A549 (cell line): ENCODE data around the gene GRIP2. TPM values are rescaled to one million over a fixed set of nuclear protein-coding genes. Genes with fewer than 3 reads are reported as not detected.

Experiments used
- ATAC-seq, 2 experiments: fragments of 200-7000 bp in 1 of 2; fragments of >200 bp in 1 of 2; cut with Nextera tagmentation in 1 of 2; cut with Tn5 transposase in 1 of 2; 3 replicates each; pipeline versions ENCODE4 v1.8.0 to v1.9.1; 2018 to 2020; ENCODE audit warnings: mild to moderate bottlenecking in 1 of 2, moderate library complexity in 1 of 2
- CTCF ChIA-PET: fragments of 300-600 bp; sonication (Branson Sonifier 250); formaldehyde crosslinking; extraction: SDS; loops from one replicate; lab custom pipeline; 2021; ENCODE audit warnings: antibody characterized with exemption, inconsistent platforms; lab: Yijun Ruan, JAX
- POLR2A ChIA-PET: fragments of 350-600 bp; formaldehyde crosslinking; extraction: SDS; loops from one replicate; lab custom pipeline; 2021; ENCODE audit warnings: antibody characterized with exemption, inconsistent platforms; lab: Yijun Ruan, JAX
- DNase-seq, 2 experiments: peaks; one replicate each; pipeline versions ENCODE4 v3.0.0 to v3.0.0-alpha.2; 2011 to 2016; ENCODE audit warnings: low read depth in 1 of 2, low spot score in 1 of 2
- FAIRE-seq: peaks from 2 replicates; lab custom pipeline; 2011; peaks lifted over from hg19 to GRCh38; lab: Jason Lieb, UNC
- H3K27ac ChIP-seq, 2 experiments: fragments of >200 bp; sonication (Bioruptor Twin); formaldehyde crosslinking; 3 replicates each; pipeline ENCODE4 v1.5.1; 2016 to 2017
- H3K4me1 ChIP-seq: fragments of >200 bp; sonication (Bioruptor Twin); formaldehyde crosslinking; 3 replicates; pipeline ENCODE4 v1.6.1; 2016
- H3K4me2 ChIP-seq: fragments of >200 bp; sonication (Bioruptor Twin); formaldehyde crosslinking; 3 replicates; pipeline ENCODE4 v1.6.1; 2016
- H3K4me3 ChIP-seq: fragments of >200 bp; sonication (Bioruptor Twin); formaldehyde crosslinking; 3 replicates; pipeline ENCODE4 v1.5.1; 2016
- H3K9me3 ChIP-seq: fragments of >200 bp; sonication (Bioruptor Twin); formaldehyde crosslinking; 3 replicates; pipeline ENCODE4 v1.6.1; 2016
- ATOH8 ChIP-seq: fragments of 250-450 bp; sonication (Bioruptor Pico); IDR thresholded peaks from 2 replicates; pipeline ENCODE4 v1.5.0; 2020; ENCODE audit warnings: low read depth, mild to moderate bottlenecking, moderate library complexity
- BCL3 ChIP-seq: fragments of >200 bp; sonication (Bioruptor Twin); formaldehyde crosslinking; IDR thresholded peaks from 3 replicates; pipeline ENCODE4 v1.6.1; 2016
- BHLHE40 ChIP-seq: IDR thresholded peaks from 2 replicates; pipeline ENCODE4 v1.6.1; 2012; ENCODE audit warnings: low read depth, low read length, inconsistent platforms
- CBX8 ChIP-seq: fragments of 200-600 bp; sonication (generic); IDR thresholded peaks from 2 replicates; pipeline ENCODE4 v1.6.1; 2016
- CEBPB ChIP-seq, 2 experiments: fragments of >200 bp in 1 of 2; sonication (Bioruptor Twin) in 1 of 2; formaldehyde crosslinking in 1 of 2; IDR thresholded peaks; 2 replicates each; pipeline ENCODE4 v1.6.1; 2012 to 2016
- E2F6 ChIP-seq: IDR thresholded peaks from 2 replicates; pipeline ENCODE4 v1.6.1; 2012; ENCODE audit warnings: low read depth, borderline replicate concordance
- FOSB ChIP-seq: fragments of 250-450 bp; sonication (Bioruptor Pico); IDR thresholded peaks from 2 replicates; pipeline ENCODE4 v1.5.0; 2020; ENCODE audit warnings: mild to moderate bottlenecking, moderate library complexity
- FOSL2 ChIP-seq, 2 experiments: fragments of 450-650 bp in 1 of 2; fragments of >200 bp in 1 of 2; sonication (Bioruptor Twin) in 1 of 2; formaldehyde crosslinking; IDR thresholded peaks; 2 replicates each; pipeline versions ENCODE4 v1.5.0 to v1.6.1; 2016 to 2020; ENCODE audit warnings: mild to moderate bottlenecking in 1 of 2, moderate library complexity in 1 of 2
- FOXS1 ChIP-seq: fragments of 250-450 bp; sonication (Bioruptor Pico); IDR thresholded peaks from 2 replicates; pipeline ENCODE4 v1.5.0; 2020; ENCODE audit warnings: mild to moderate bottlenecking, moderate library complexity
- GATA3 ChIP-seq: IDR thresholded peaks from 2 replicates; pipeline ENCODE4 v1.6.1; 2012; ENCODE audit warnings: borderline replicate concordance
- HDAC2 ChIP-seq: fragments of 200-600 bp; sonication (generic); IDR thresholded peaks from 2 replicates; pipeline ENCODE4 v1.6.1; 2016
- HMGXB4 ChIP-seq: fragments of 250-450 bp; sonication (Bioruptor Pico); IDR thresholded peaks from 2 replicates; pipeline ENCODE4 v1.5.0; 2021; ENCODE audit warnings: mild to moderate bottlenecking, moderate library complexity, borderline replicate concordance
- HOXB13 ChIP-seq: fragments of 250-450 bp; sonication (Bioruptor Pico); IDR thresholded peaks from 2 replicates; pipeline ENCODE4 v1.5.0; 2020; ENCODE audit warnings: low read depth, mild to moderate bottlenecking, moderate library complexity
- HOXB5 ChIP-seq: fragments of 250-450 bp; sonication (Bioruptor Pico); IDR thresholded peaks from 2 replicates; pipeline ENCODE4 v1.5.0; 2020; ENCODE audit warnings: mild to moderate bottlenecking, moderate library complexity
- JUNB ChIP-seq: fragments of >200 bp; sonication (Bioruptor Twin); formaldehyde crosslinking; IDR thresholded peaks from 2 replicates; pipeline ENCODE4 v1.6.1; 2016
- KDM5A ChIP-seq: fragments of 200-600 bp; sonication (generic); IDR thresholded peaks from 2 replicates; pipeline ENCODE4 v1.6.1; 2016; ENCODE audit warnings: antibody characterized with exemption, mild to moderate bottlenecking
- MAFK ChIP-seq: fragments of 450-650 bp; IDR thresholded peaks from 2 replicates; pipeline ENCODE4 v1.6.1; 2014; ENCODE audit not compliant: partially characterized antibody
- MAZ ChIP-seq: fragments of 150-350 bp; IDR thresholded peaks from 2 replicates; pipeline ENCODE4 v1.6.1; 2014; ENCODE audit warnings: antibody characterized with exemption, low read depth, low read length, borderline replicate concordance
- MYC ChIP-seq: IDR thresholded peaks from 2 replicates; pipeline ENCODE4 v1.6.1; 2012; ENCODE audit warnings: mild to moderate bottlenecking, inconsistent platforms, low read length, improper control_type of control experiment, borderline replicate concordance
- NFE2L2 ChIP-seq: fragments of 150-350 bp; conservative IDR thresholded peaks from 2 replicates; pipeline ENCODE4 v1.6.1; 2014; ENCODE audit warnings: low read length
- NPAS2 ChIP-seq: fragments of 250-450 bp; sonication (Bioruptor Pico); IDR thresholded peaks from 2 replicates; pipeline ENCODE4 v1.8.0; 2022; ENCODE audit warnings: mild to moderate bottlenecking, moderate library complexity, borderline replicate concordance
- RAD21 ChIP-seq, 2 experiments: fragments of >200 bp in 1 of 2; sonication (Bioruptor Twin) in 1 of 2; formaldehyde crosslinking in 1 of 2; IDR thresholded peaks in 1 of 2; conservative IDR thresholded peaks in 1 of 2; 2 replicates in 1 of 2; 3 replicates in 1 of 2; pipeline ENCODE4 v1.6.1; 2012 to 2018; ENCODE audit warnings: inconsistent platforms in 1 of 2
- RFX5 ChIP-seq: fragments of 450-650 bp; IDR thresholded peaks from 2 replicates; pipeline ENCODE4 v1.7.1; 2014; ENCODE audit warnings: antibody characterized with exemption, mild to moderate bottlenecking, moderate library complexity
- SMC3 ChIP-seq: fragments of >200 bp; sonication (Bioruptor Twin); formaldehyde crosslinking; IDR thresholded peaks from 3 replicates; pipeline ENCODE4 v1.6.1; 2018; ENCODE audit warnings: inconsistent platforms
- USF2 ChIP-seq: fragments of 450-650 bp; IDR thresholded peaks from 2 replicates; pipeline ENCODE4 v1.6.1; 2014; ENCODE audit warnings: antibody characterized with exemption
- ZFP36 ChIP-seq: fragments of 450-650 bp; IDR thresholded peaks from 2 replicates; pipeline ENCODE4 v1.6.1; 2014; ENCODE audit warnings: borderline replicate concordance; ENCODE audit not compliant: partially characterized antibody
- WGBS: methylation state at CpG from one replicate; pipeline ENCODE4 v1.1.6; 2017; ENCODE audit errors: missing lambda C conversion rate; 5-methylcytosine and 5-hydroxymethylcytosine counted together
- polyA plus RNA-seq, 4 experiments: library from polyadenylated mRNA; depleted of rRNA in 3 of 4; stranded (reverse); fragments of >200 nt; fragmentation: RNase III in 1 of 4; extraction: RNeasy Plus Mini Kit Qiagen cat#74134 plus additional on column Dnase treatment in 1 of 4; gene quantifications; 2 replicates in 3 of 4; 3 replicates in 1 of 4; pipeline ENCODE4 v1.2.3, GENCODE V29; 2011 to 2017

The GRIP2 gene
- polyA plus RNA-seq, 2 of the 4 experiments (the other 2 are of a cell fraction) = 0.56 to 1.6 TPM

GRCh38 chr3:14474363-14475081 is 65.6 kb downstream of the GRIP2 start:
- CTCF ChIA-PET = interaction anchor here (0.6 to 4.4 kb wide), 5 partner anchors 12 to 274 kb away, joined by 3 to 21 read pairs (median 6); no protein-coding TSS in a partner anchor
- TF ChIP-seq MYC (no peak), JUNB (no peak), MAFK (no peak), FOXS1 (CRISPR knock-in tag) (no peak), GATA3 (no peak), HOXB13 (no peak), KDM5A (no peak), E2F6 (no peak), SMC3 (no peak), FOSB (CRISPR knock-in tag) (no peak)
- ATAC-seq (no peak), FAIRE-seq (no peak), DNase-seq (no peak)
- POLR2A ChIA-PET = no interaction called here
- Histone ChIP-seq H3K9me3 (no peaks in the 10 kb centered on the region), H3K4me3 (no peak overlapping the region), H3K4me1 (peaks cover 29% of the 10 kb centered on the region), H3K4me2 (no peak overlapping the region), H3K27ac (no peak overlapping the region)
- 94% methylated on average over 13 of the region's 13 CpGs for WGBS

GRCh38 chr3:14473411-14473891 is 66.7 kb downstream of the GRIP2 start:
- no peak for TF ChIP-seq NFE2L2
- TF ChIP-seq RFX5 = no peak
- no peak for TF ChIP-seq CEBPB (IDR thresholded peaks at IDR 0.05)
- TF ChIP-seq HOXB5 = no peak
- no peak for TF ChIP-seq MYC
- no peak for TF ChIP-seq NPAS2 (CRISPR knock-in tag)
- TF ChIP-seq HDAC2 = no peak
- no peak for TF ChIP-seq FOSB (CRISPR knock-in tag)
- no peak for TF ChIP-seq BHLHE40
- Histone ChIP-seq H3K4me3 (no peak overlapping the region), H3K9me3 (no peaks in the 10 kb centered on the region), H3K4me2 (peak overlapping the region; percentile 46), H3K4me1 (peaks cover 29% of the 10 kb centered on the region), H3K27ac (peak overlapping the region in 1 of 2 experiments; percentile 66; a peak in 3 of 6 replicates)
- ChIA-PET CTCF (interaction anchor here (1.4 to 4.4 kb wide), 5 partner anchors 211 to 270 kb away, joined by 3 to 21 read pairs (median 8); no protein-coding TSS in a partner anchor), POLR2A (no interaction called here)
- no peak for ATAC-seq
- 92% methylated on average over 7 of the region's 7 CpGs for WGBS
- DNase-seq = no peak
- FAIRE-seq = no peak

- peak overlapping the region; percentile 23 to 66; a peak in 3 of 6 replicates for H3K27ac ChIP-seq
Observed at GRCh38 chr3:14472471-14473351, 67.4 kb downstream of the GRIP2 start.

More at GRCh38 chr3:14472471-14473351, 67.4 kb downstream of the GRIP2 start:
- 67% methylated on average over 22 of the region's 22 CpGs for WGBS
- TF ChIP-seq RAD21 (conservative IDR thresholded peaks at IDR 0.05 in 1 of 2, IDR thresholded peaks at IDR 0.05 in 1 of 2) (no peak), BCL3 (no peak), GATA3 (0 out of 2 replicates have a peak, but pooled peaks have one; percentile 17), MAZ (no peak), KDM5A (no peak), FOSL2 (IDR thresholded peaks at IDR 0.05) (no peak), FOSL2 (CRISPR knock-in tag; IDR thresholded peaks at IDR 0.05) (peak; percentile 62), HMGXB4 (CRISPR knock-in tag) (no peak), USF2 (no peak), ATOH8 (CRISPR knock-in tag) (no peak), CBX8 (no peak), ZFP36 (no peak)
- TF ChIP-seq, all 56 proteins: peak for 2
- ChIA-PET CTCF (interaction anchor here (1.2 to 4.4 kb wide), 6 partner anchors 10 to 269 kb away, joined by 3 to 19 read pairs (median 4); no protein-coding TSS in a partner anchor), POLR2A (no interaction called here)
- DNase-seq = peak; percentile 44 to 73
- peak; percentile 76 to 86 for ATAC-seq
- Histone ChIP-seq H3K4me1 (peaks cover 29% of the 10 kb centered on the region), H3K4me2 (peak overlapping the region; percentile 46), H3K4me3 (no peak overlapping the region), H3K9me3 (no peaks in the 10 kb centered on the region)
- peak; percentile 39 for FAIRE-seq
